Hair follicular keratinocyte (primary cell): Measurements from ENCODE around the gene CA9. TPM values are rescaled to one million over a fixed set of nuclear protein-coding genes. Genes with fewer than 3 reads are reported as not detected.

ENCODE experiments used
- total RNA-seq: library from RNA; depleted of rRNA; stranded (reverse); fragments of >200 nt; gene quantifications from 2 replicates; pipeline ENCODE4 v1.2.3, GENCODE V29; 2015

CA9 gene
- 0.23 and 2.1 TPM in 2 replicates for total RNA-seq

GRCh38 chr9:35673132-35674024 is at the start of gene CA9:
CA9 (plus strand) TSS chr9:35673928; CDS start chr9:35673960, 32 bp downstream.

GRCh38 chr9:35650341-35651158 is 23.2 kb upstream of the CA9 start, which contains the start of gene SIT1:
SIT1 (minus strand) TSS chr9:35650931; CDS start chr9:35650853, 78 bp downstream.

GRCh38 chr9:35657546-35658136 is 16.1 kb upstream of the CA9 start, which contains the start of gene RMRP:
RMRP (minus strand) TSS chr9:35658019.

GRCh38 chr9:35658137-35658967 is 15.4 kb upstream of the CA9 start, which contains the start of gene CCDC107:
CCDC107 (plus strand) TSS chr9:35658292; CDS start chr9:35658380, 88 bp downstream.

GRCh38 chr9:35664531-35665470 is 8.9 kb upstream of the CA9 start, which contains the start of gene ARHGEF39:
ARHGEF39 (minus strand) TSS chr9:35665195; CDS start chr9:35665169, 26 bp downstream.

GRCh38 chr9:35689542-35690293 is 16.0 kb downstream of the CA9 start, which contains the start of gene TPM2:
TPM2 (minus strand) TSS chr9:35689925; CDS start chr9:35689817, 108 bp downstream.

Other genes with a start within 250 kb of the CA9 start
- gene RUSC2, start 183.8 kb upstream of the CA9 start, total RNA-seq = 12.6 and 15.5 TPM in 2 replicates
- gene TESK1, start 68.7 kb upstream of the CA9 start, total RNA-seq = 13.9 and 24.0 TPM in 2 replicates
- gene CD72, start 55.5 kb upstream of the CA9 start, total RNA-seq = 0.11 and 0.86 TPM in 2 replicates
- not detected in 2 replicates for gene SIT1, start 23.0 kb upstream of the CA9 start, total RNA-seq
- 1,205 and 1,810 TPM in 2 replicates for gene RMRP, start 15.9 kb upstream of the CA9 start, total RNA-seq
- gene CCDC107, start 15.6 kb upstream of the CA9 start, total RNA-seq = 17.2 and 18.8 TPM in 2 replicates
- 7.8 and 23.5 TPM in 2 replicates for gene ARHGEF39, start 8.7 kb upstream of the CA9 start, total RNA-seq
- gene TPM2, start 16.0 kb downstream of the CA9 start, total RNA-seq = 53.1 and 157 TPM in 2 replicates
- 141 and 149 TPM in 2 replicates for gene TLN1, start 58.3 kb downstream of the CA9 start, total RNA-seq
- gene CREB3, start 58.7 kb downstream of the CA9 start, total RNA-seq = 47.2 and 49.3 TPM in 2 replicates
- gene GBA2, start 75.3 kb downstream of the CA9 start, total RNA-seq = 17.4 and 17.6 TPM in 2 replicates
- gene RGP1, start 75.4 kb downstream of the CA9 start, total RNA-seq = 13.8 and 19.1 TPM in 2 replicates
- not detected in 2 replicates for gene MSMP, start 80.3 kb downstream of the CA9 start, total RNA-seq
- gene NPR2, start 117.7 kb downstream of the CA9 start, total RNA-seq = 6.2 and 14.6 TPM in 2 replicates
- 0.04 TPM in 1 of 2 replicates, not detected in the other for gene SPAG8, start 138.3 kb downstream of the CA9 start, total RNA-seq
- gene HINT2, start 141.1 kb downstream of the CA9 start, total RNA-seq = 25.4 and 28.3 TPM in 2 replicates
- not detected in 2 replicates for gene FAM221B, start 154.8 kb downstream of the CA9 start, total RNA-seq
- 1.1 and 3.7 TPM in 2 replicates for gene TMEM8B, start 155.3 kb downstream of the CA9 start, total RNA-seq
- not detected in 2 replicates for gene OR13J1, start 196.5 kb downstream of the CA9 start, total RNA-seq
- 0.68 and 1.0 TPM in 2 replicates for gene HRCT1, start 232.3 kb downstream of the CA9 start, total RNA-seq
- not detected in 2 replicates for gene SPAAR, start 235.6 kb downstream of the CA9 start, total RNA-seq